A673 (cell line): ENCODE measurements around the gene FAM110D.

Source experiments
- EZH2 ChIP-seq: fragments of 200-600 bp; sonication (generic); IDR thresholded peaks from 2 replicates; pipeline ENCODE4 v1.6.1; 2017; ENCODE audit warnings: borderline replicate concordance, low read depth, mild to moderate bottlenecking, mixed read lengths, antibody characterized with exemption, low read length; ENCODE audit not compliant: poor library complexity, severe bottlenecking
- TF ChIP-seq, protein P1 (sequence below): fragments of 300-800, 200-600 bp; sonication (generic); conservative IDR thresholded peaks from 2 replicates; pipeline ENCODE4 v1.5.1; 2017; ENCODE audit warnings: low read depth, mild to moderate bottlenecking, antibody characterized with exemption, low read length, moderate library complexity, mixed read lengths

DNA sequence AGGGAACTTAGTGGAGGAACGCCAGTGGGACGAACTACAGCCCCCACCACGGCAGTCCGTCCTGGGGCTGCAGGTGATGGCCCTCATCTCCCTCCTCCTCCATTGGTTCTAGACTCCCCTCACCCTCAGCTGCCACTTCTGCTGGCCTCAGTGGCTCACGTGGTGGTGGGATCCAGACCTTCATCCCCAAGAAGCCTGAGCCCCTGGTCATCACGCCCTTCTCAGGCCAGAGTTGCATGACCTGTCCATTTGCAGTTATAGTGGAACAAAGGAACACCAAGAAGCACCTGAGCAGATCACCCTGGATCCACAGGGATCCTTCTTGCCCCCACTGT lies 13.0 kb upstream of the FAM110D start:
- TF ChIP-seq, protein P1, sequence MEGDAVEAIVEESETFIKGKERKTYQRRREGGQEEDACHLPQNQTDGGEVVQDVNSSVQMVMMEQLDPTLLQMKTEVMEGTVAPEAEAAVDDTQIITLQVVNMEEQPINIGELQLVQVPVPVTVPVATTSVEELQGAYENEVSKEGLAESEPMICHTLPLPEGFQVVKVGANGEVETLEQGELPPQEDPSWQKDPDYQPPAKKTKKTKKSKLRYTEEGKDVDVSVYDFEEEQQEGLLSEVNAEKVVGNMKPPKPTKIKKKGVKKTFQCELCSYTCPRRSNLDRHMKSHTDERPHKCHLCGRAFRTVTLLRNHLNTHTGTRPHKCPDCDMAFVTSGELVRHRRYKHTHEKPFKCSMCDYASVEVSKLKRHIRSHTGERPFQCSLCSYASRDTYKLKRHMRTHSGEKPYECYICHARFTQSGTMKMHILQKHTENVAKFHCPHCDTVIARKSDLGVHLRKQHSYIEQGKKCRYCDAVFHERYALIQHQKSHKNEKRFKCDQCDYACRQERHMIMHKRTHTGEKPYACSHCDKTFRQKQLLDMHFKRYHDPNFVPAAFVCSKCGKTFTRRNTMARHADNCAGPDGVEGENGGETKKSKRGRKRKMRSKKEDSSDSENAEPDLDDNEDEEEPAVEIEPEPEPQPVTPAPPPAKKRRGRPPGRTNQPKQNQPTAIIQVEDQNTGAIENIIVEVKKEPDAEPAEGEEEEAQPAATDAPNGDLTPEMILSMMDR, result no peak
- no peak for TF ChIP-seq EZH2
